Measurements from ENCODE around the gene RIPOR3.

Gene RIPOR3

GRCh38 chr20:50688256-50688975 lies 2.9 kb downstream of the RIPOR3 start:
- H3K4me3 ChIP-seq (replicated peaks; ENCODE audit: insufficient read depth, low read length) = no peak overlapping the region
- no peak for TF ChIP-seq CTCF (IDR thresholded peaks at IDR 0.05; ENCODE audit: insufficient read depth, low read length)
- no peak for TF ChIP-seq REST (IDR thresholded peaks at IDR 0.05; ENCODE audit: insufficient replicate concordance, low read depth)
- no peak for TF ChIP-seq GABPA (IDR thresholded peaks at IDR 0.05; ENCODE audit: low read depth)
- no peak for TF ChIP-seq SPI1 (IDR thresholded peaks at IDR 0.05; ENCODE audit: borderline replicate concordance, low read depth)
- no peak for TF ChIP-seq POLR2AphosphoS5 (IDR thresholded peaks at IDR 0.05; ENCODE audit: low read depth)
- H3K27me3 ChIP-seq (ENCODE audit: insufficient read depth, poor library complexity, severe bottlenecking) = peaks cover 35% of the 10 kb centered on the region
- DNase-seq (ENCODE audit: low read depth in 1 of 2, low spot score in 1 of 2) = no peak
- no peak overlapping the region for H3K27ac ChIP-seq (replicated peaks)

DNA sequence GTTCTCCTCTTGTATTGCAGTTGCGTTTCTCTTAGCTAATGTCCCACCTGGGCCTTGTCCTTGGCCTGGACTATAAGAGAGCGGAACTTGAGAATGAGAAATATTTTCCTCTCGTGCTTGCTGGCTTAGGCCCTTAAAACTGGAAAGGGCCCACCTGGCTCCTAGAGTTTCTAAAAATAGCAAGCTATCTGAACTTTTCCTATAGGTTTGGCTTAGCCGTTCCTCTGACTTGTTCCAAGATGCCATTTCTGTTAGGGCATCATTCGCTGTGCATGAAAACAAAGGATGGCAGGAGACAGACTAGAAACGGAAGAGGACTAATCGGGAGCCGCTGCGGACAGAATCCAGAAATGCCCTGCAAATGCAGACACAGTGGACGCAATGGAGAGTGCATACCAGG lies 4.5 kb downstream of the RIPOR3 start:
- TF ChIP-seq POLR2AphosphoS5 (IDR thresholded peaks at IDR 0.05; ENCODE audit: low read depth) (no peak), SPI1 (IDR thresholded peaks at IDR 0.05; ENCODE audit: borderline replicate concordance, low read depth) (no peak), REST (IDR thresholded peaks at IDR 0.05; ENCODE audit: insufficient replicate concordance, low read depth) (no peak), CTCF (IDR thresholded peaks at IDR 0.05; ENCODE audit: insufficient read depth, low read length) (no peak), GABPA (IDR thresholded peaks at IDR 0.05; ENCODE audit: low read depth) (no peak)
- Histone ChIP-seq H3K27ac (replicated peaks) (no peak overlapping the region), H3K27me3 (ENCODE audit: insufficient read depth, poor library complexity, severe bottlenecking) (peaks cover 22% of the 10 kb centered on the region), H3K4me3 (replicated peaks; ENCODE audit: insufficient read depth, low read length) (no peak overlapping the region)
- DNase-seq (ENCODE audit: low read depth in 1 of 2, low spot score in 1 of 2) = no peak

DNA sequence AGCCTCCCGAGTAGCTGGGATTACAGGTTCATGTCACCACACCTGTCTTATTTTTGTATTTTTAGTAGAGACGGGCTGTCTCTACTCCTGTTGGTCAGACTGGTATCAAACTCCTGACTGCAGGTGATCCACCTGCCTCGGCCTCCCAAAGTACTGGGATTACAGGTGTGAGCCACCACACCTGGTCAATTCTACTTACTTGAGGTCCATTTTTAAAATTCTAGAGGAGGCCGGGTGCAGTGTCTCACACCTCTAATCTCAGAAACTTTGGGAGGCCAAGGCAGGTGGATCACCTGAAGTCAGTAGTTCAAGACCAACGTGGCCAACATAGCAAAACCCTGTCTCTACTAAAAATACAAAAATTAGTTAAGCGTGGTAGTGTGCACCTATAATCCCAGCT lies 7.8 kb downstream of the RIPOR3 start:
- Histone ChIP-seq H3K27me3 (ENCODE audit: insufficient read depth, poor library complexity, severe bottlenecking) (no peaks in the 10 kb centered on the region), H3K4me3 (replicated peaks; ENCODE audit: insufficient read depth, low read length) (no peak overlapping the region), H3K27ac (replicated peaks) (no peak overlapping the region)
- no peak for TF ChIP-seq CTCF (IDR thresholded peaks at IDR 0.05; ENCODE audit: insufficient read depth, low read length)
- no peak for TF ChIP-seq SPI1 (IDR thresholded peaks at IDR 0.05; ENCODE audit: borderline replicate concordance, low read depth)
- no peak for TF ChIP-seq POLR2AphosphoS5 (IDR thresholded peaks at IDR 0.05; ENCODE audit: low read depth)
- no peak for TF ChIP-seq GABPA (IDR thresholded peaks at IDR 0.05; ENCODE audit: low read depth)
- no peak for TF ChIP-seq REST (IDR thresholded peaks at IDR 0.05; ENCODE audit: insufficient replicate concordance, low read depth)
- no peak for DNase-seq (ENCODE audit: low read depth in 1 of 2, low spot score in 1 of 2)
